GM18868 (cell line): ENCODE results near the gene C9orf78.

ENCODE experiments used
- ATAC-seq: cut with Tn5 transposase; IDR thresholded peaks from one replicate; pipeline ENCODE4 v1.9.1; 2021; ENCODE audit warnings: mild to moderate bottlenecking, moderate library complexity; ENCODE audit not compliant: unreplicated experiment

C9orf78 gene, protein sequence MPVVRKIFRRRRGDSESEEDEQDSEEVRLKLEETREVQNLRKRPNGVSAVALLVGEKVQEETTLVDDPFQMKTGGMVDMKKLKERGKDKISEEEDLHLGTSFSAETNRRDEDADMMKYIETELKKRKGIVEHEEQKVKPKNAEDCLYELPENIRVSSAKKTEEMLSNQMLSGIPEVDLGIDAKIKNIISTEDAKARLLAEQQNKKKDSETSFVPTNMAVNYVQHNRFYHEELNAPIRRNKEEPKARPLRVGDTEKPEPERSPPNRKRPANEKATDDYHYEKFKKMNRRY

DNA sequence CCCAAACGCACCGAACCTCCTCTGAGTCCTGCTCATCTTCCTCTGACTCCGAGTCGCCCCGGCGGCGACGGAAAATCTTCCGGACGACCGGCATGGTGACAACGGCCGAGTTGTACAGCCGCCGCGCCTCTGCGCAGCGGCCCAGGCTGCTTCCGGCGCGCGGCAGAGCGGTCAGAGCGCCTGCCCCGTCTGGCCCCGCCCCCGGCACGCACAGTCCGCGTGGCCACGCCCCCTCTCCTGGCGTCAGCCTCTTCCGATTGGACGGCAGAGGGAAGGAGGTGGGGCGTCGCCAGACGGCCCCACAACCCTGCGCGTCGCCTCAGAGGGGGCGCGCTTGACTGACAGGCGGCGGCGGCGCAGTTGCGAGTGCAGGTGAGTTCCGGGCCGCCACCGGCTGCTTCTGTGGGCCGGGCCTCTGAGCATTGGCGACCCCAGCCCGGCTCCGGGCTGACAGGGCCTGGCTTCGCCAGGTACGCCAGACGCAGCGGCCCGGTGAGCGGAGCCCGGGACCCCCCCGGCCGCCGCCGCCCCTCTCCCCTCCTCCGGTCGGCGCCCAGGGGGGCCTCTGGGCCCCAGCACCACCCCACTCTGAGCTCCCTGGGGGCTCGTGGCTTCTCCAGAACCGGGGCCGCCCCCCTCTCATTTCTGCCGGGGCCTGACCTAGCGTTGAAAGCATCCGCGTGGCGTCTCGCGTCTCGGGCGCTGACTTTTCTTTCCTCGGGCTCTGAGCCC is at the start of gene C9orf78, which contains the start of gene USP20:
C9orf78 (minus strand) TSS at position 148 of the 732 bp plus-strand sequence; CDS start at position 94, 54 bp downstream.
USP20 (plus strand) TSS at position 331 of the 732 bp plus-strand sequence. CDS start 17,098 bp downstream, outside the sequence.
- ATAC-seq: peak; percentile 95

DNA sequence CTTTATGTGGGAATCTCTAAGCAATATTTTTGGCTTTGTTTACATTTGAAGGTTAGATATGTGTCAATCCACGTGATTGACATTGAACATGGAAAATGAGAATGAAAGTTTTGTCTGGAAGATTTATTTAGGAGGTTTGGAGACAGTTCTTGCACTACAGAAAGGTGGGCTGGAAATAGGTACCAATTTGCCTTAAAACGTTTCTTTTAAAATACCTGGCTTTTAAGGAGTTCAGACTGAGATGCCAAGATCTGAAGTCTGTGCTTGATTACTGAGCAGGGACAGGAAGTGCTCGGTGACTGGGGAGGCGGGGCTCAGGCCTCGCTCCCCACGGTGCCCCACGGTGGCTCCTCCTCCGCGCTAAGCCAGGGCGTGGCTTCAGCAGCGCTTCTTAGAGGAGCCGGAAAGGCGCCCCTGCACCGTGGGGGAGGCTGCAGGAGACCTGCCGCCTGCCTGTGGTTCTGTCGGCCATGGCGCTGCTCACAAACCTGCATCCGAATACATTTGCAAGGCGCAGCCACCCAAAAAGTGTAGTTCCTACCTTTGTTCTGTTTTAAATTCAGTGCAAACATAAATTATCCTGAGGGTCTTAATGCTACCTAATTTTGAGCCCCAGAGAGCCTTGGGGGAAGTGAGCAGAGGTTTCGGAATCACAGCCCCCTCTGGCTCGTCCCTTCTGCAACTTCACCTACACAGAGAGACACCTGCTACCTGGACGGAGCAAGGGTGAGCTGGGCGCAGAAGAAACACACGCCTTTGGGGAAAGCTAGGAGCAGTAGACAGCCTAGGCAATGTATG is 49.3 kb upstream of the C9orf78 start:
- ATAC-seq: peak; percentile 42

DNA sequence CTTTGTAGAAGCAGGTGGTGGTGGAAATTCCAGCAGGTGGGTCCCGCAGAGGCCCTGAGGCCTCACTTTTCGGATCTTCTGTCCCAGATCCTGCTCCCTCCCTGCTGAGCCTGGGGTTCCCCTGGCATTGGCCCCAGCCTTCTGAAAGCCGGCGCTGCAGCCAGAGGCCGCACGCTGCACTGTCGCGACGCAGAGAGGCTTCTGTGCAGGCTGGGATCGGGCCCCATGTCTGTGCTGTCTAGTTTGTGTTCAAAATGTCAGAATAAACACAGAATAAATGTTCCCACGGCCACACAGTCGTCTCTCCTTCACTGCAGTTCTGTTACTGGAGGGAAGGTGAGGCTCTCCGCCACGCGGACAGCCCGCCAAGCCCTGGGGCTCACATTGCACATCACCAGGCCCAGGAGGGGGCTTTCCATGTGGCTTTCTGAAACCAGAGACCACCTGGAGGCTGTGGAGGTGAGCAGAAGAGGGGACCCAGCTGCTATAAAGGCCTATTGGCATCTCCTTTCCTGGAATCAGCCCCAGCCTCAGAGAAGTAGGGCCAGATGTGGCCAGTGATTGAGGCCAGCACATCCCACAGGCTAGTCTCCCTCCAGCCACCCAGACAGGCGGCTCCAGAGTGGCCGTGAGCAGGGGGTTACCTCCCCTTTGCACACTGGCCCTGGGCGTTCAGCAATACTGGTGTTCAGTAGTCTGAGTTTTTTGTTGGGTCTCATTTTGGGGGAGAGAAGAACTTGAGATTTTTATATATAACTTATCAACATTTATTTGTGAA is 46.7 kb upstream of the C9orf78 start:
- no peak for ATAC-seq

DNA sequence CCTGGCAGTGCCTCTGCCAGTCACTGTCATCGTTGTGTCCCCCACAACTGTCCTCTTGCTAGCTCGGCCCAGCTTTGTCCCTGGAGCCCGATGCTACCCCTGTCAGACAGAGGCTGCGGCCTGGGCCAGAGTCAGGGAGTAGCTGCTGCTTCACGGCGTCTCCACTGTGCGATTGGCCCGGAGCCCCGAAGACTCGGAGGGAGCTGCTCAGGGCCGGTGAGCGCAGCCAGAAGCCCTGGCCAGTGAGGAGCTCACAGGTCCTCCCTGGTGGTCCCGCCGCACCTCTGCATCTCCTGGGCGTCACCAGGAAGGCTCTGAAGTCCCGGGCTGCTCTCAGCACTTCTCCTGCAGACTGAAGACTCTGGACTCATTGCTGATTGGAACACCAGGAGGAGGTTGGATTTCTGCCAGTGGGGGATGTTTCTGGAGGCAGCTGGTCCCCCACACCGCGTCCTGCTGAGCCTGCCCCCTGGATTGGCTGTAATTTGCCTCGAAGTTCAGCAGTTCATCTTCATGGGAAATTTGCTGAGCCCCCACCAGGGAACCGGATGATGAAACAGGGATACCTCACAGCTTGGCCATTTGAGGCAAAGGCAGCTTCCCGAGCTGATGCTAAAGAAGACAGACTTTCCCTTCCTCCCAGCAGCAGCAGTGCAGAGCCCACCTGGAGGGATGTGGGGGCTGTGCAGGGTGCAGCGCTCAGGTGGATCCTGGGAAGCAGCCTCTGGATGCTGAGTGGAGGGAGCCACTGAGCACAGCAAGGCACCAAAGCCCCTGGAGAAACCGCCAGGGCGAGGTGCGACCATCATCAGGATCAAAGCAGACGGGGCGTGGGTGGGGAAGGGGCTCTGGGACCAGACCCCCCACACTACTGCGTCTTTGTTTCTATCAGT is 45.8 kb upstream of the C9orf78 start:
- ATAC-seq: no peak

DNA sequence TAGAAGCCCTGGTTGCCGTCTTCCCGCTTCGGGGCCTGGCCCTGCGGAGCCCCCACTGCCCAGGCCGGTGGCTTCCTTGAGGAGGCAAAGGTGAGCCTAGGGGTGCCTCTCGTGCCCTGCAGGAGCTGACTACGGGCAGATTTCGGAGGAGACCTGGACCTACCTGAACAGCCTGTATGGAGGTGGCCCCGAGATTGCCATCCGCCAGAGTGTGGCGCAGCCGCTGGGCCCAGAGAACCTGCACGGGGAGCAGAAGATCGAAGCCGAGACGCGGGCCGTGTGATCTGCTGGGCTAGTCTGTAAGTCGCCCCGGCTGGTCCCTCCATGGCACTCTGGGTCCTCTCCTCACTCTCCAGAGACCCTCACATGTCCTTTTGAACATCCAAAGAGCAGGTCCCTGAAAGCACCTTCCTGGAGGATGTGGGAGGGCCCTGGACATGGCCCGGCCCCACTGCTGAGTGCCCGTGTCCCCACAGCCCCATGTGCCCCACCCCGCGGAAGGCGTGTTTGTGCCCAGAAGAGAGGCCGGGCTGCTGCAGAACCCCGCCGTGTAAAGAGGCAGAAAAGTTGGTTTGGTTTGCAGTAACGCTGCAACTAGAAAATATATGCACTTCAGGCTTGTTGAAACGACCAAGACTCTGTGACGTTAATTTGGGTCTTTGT is 45.0 kb upstream of the C9orf78 start:
- no peak for ATAC-seq

DNA sequence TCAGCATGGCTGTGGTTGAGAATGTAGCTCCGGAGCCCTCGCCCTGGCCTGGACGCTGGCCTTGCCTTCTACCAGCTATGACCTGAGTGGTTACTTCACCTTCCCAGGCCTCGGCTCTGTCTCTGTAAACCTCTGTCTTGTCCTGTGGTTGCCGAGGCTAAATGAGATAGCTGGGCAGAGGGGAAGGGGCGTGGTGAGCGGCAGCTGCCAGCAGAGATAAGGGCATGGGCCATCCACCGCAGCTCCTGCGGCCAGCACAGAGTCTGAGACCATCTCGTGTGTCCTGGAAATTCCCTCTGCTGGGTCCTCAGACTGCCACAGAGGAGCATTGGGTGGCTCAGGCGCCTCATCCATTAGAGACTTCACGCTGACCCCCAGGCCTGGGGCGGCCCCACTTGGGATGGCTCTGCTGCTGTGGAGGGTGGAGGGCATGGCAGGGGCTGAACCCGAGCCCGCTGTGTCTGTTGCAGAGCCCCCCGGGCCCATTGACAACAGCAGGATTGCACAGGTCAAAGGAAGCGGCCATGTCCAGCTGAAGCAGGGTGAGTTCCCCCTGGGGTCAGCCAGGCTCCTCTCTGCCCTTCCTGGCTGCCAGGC is 44.1 kb upstream of the C9orf78 start:
- no peak for ATAC-seq

DNA sequence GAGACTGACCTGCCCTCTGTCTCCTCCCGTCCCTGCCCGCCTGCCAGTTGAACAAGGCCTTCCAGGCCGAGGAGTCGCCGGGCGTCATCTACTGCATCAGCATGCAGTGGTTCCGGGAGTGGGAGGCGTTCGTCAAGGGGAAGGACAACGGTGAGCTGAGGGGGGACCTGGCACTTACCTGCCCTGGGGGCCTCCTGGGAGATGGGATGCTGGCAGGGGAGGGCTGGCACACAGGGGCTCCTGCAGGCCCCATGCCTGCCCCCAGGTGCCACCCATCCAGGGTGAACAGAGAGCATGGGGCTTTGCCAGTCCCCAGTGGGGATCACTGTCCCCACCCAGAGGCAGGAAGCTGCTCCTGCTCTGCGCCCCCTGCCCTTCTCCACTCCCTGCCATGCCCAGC is 43.2 kb upstream of the C9orf78 start:
- no peak for ATAC-seq

DNA sequence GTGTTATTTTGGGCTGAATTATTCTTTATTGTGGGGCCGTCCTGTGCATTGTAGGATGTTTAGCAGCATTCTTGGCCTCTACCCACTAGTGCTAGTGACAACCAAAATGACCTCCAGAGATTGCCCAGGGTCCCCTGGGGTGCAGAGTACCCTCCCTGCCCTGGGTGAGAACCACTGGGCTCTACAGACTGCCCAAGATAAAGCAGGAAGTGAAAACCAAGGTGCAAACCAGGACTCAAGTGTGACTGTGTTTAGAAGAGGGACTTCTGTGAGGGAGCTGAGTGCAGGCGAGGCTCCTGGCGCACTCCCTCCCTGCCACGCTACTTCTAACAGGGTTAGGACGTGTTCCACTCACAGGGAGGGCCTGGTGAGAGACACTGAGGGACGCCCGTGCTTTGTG is 41.7 kb upstream of the C9orf78 start:
- no peak for ATAC-seq

DNA sequence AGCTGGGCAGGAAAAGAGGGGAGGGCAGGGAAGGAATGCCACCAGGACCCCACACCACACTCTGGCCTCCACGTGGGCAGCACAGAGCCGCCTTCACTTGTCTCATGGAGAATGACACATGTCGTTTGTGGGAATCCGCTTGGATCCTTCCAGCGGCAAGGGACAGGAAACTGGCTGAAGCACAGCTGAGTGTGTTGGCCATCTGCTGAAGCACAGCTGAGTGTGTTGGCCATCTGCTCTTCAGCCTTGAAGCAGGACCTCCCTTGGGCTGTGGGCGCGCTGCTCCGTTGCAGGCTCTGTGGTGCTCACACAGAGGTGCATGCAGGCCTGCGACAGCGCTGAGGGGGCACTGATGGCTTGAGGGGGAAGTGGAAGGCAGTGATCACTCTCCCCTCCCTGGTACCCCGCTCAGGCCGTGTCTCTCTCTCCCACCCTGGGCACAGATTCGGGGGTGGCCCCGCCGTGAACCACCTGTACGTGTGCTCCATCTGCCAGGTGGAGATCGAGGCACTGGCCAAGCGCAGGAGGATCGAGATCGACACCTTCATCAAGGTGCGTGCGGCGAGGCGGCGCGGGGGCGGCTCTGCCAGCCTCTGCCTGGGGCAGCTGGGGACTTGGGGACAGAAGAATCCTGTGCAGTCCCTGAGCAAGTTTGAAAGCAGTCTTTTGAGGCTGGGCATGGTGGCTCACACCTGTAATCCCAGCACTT is 40.8 kb upstream of the C9orf78 start:
- ATAC-seq: no peak

DNA sequence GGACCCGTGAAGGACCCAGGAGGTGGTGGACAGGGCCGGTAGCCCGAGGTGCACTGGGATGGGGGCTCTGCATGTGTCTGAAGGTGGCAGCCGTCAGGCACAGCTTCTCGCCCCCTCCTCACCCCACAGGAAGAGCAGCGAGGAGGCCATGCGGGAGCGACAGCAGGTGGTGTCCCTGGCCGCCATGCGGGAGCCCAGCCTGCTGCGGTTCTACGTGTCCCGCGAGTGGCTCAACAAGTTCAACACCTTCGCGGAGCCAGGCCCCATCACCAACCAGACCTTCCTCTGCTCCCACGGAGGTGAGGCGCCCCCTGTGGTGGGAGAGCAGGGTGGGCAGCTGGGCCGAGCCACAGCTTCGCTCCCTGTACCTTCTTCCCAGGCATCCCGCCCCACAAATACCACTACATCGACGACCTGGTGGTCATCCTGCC is 40.1 kb upstream of the C9orf78 start:
- no peak for ATAC-seq

DNA sequence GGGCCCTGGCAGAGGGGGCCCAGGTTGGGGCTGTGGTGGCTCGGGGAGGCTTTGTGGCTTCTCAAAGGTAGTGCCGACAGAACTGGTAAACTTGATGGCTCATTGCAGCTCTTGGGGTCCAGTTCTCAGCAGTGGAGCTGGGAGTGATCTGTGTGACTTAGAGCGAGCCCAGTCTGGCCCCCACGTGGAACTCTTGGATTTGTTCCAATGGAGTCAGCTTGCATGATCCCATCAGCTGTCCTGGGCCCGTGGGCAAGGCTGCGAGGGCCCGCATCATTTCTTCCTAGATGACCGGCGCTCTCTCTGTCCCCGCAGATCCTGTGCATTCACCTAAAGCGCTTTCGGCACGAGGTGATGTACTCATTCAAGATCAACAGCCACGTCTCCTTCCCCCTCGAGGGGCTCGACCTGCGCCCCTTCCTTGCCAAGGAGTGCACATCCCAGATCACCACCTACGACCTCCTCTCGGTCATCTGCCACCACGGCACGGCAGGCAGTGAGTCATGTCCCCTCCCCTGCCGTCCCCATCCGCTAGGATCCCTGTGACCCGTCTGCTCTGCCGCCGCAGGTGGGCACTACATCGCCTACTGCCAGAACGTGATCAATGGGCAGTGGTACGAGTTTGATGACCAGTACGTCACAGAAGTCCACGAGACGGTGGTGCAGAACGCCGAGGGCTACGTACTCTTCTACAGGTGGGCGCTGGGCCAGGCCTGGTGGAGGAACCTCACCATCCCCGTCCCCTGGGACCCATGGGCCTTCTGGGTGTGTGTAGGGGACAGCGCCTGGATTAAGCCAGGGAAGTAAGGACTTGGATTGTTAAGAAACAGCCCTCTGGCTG is 39.4 kb upstream of the C9orf78 start:
- ATAC-seq: no peak

DNA sequence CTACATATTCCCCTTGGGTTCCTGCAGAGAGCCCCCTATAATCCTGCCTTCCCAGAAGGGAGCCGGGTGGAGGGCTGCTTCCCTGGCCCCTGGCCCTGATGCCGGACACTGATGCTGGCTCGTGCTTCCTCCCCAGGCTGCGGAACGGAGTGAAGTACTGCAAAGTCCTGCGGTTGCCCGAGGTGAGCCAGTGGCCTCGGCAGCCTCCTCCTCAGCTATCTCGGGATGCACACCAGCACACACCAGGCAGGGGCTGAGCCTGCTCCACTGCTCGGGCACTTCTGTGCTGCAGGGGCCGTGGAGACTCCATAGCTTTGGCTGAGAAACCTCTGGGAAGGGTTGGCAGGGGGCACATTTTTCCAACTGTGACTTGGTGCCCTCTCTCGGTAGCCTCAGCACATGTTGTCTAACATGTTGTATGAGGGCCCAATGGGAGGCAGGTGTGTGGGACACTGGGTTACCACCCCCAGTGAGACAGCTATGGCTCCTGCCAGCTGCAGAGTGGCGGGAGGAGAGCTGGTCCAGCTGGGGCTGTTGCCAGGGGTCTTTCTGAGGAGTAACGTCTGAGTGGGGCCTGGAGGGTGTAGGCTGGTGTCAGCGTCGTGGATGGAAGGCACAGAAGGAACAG is 38.6 kb upstream of the C9orf78 start:
- ATAC-seq: no peak

DNA sequence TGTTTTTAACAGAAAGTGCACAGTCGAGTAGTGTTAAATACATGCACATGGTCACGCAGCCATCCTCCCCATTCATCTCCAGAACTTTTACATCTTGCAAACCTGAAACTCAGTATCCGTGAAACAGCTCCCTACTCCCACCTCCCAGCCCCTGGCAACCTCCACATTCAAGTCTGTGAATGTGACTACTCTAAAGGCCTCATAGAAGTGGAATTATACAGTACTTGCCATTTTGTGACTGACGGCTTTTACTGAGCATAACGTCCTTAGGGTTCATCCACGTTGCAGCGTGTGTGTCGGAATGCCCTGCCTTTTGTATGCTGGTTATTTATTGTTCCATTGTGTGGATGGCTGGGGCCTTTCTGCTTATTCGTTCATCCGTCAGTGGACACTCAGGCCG is 36.0 kb upstream of the C9orf78 start:
- no peak for ATAC-seq

DNA sequence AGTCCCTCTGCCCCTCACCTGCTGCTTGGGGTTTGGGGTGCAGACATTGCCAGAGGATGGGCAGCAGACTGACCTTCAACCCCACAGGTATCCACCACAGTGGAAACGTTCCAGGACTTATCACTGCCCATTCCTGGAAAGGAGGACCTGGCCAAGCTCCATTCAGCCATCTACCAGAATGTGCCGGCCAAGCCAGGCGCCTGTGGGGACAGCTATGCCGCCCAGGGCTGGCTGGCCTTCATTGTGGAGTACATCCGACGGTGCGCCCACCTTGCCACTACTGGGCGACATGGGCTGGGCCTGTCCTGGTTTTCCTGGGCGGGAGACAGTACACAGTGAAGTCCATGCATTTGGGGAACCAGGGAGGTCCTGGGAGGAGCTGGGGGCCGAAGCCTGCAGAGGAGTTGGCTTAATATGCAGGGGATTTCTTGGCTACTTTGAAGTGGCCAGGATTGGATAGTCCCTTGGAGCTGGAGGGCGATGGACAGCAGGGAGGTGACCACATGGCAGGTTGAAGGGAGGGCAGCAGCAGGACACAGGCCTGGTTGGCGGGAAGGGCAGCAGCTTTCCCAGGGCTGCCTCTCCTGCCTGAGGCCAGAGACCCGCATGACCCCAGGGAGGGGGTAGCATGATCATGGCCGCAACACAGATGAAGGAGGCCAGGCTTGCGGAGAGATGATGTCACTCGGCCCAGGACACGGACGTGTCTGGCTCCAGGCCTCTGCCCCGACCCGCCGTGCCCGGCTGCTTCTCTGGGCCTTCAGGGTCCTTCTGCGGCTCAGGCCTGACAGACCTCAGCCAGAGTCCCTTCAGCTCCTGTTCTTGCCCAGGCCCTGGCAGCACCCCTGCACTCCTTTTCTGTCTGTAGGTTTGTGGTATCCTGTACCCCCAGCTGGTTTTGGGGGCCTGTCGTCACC is 34.8 kb upstream of the C9orf78 start:
- no peak for ATAC-seq

DNA sequence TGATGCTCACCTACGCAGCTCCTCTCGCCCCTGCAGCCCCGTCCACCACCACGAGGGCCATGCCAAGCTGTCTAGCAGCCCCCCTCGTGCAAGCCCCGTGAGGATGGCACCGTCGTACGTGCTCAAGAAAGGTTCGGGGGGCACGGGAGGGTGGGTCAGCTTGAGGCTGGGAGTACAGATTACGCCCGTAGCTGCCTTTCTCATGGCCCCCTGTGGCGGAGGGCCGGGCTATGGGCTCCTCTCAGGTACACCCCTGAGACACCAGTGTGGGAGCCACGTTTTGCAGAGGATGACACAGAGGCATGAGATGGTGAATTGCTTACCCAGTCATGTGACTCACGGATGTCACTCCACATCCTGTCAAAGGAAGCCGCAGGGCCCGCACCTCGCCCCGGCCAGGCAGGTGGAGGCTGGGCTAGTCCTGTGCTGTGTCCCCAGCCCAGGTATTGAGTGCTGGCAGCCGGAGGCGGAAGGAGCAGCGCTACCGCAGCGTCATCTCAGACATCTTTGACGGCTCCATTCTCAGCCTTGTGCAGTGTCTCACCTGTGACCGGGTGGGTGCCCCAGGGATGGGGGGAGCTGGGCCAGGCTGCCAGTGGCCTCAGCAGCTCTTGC is 33.9 kb upstream of the C9orf78 start:
- ATAC-seq: no peak
